NCI-H2227 treated with DMSO at 0.1 percent for 48 hours (cell line): ENCODE data around the gene ARRB1.

Source experiments
- DNase-seq: peaks from one replicate; lab custom pipeline; 2025; lab: John Stamatoyannopoulos, UW

The ARRB1 gene

DNA sequence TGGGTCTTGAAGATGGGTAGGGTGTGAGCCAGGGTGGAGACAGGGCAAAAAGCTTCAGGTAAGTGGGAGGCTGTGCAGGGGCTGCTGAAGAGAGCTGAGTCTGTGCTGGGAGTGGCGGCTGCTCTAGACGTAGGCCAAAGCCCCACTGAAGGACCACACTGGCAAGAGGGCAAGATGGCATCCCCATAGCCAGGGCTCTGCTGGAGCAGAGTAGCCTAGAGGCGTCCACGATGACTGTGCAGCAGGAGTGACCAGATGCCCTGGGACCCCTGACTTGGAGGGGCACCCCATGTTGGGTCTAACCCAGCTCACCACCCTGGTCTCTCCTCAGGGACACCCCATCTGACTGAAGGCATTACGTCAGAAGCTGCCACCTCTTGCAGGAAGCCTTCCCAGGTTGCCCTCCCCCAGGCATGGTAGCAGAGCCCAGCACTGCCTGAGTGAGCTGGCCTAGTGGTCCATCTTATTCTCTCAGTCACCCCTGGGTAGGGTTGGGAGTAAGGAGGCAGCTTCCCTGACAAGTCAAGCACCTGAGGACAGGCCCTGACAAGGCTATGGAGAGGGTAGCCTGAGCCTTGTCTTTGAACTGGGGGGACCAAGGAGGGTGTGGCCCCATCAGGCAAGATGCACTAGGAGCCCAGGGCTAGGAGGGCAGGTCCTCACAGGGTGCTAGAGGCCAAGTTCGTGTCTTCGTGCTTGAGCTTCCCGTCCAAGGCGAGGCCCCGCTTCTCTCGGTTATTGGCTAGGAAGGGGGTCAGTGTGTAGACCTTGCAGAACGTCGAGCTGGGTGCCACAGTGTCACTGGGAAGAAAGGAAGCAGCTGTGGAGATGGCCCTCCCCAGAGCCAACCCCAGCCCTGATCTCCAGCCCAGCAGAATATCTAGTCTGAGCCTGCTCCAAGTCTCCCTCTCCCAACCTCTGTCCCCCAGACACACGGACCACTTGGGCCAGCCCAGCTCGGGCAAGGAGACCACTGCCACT is 77.8 kb downstream of the ARRB1 start:
- DNase-seq, result no peak

DNA sequence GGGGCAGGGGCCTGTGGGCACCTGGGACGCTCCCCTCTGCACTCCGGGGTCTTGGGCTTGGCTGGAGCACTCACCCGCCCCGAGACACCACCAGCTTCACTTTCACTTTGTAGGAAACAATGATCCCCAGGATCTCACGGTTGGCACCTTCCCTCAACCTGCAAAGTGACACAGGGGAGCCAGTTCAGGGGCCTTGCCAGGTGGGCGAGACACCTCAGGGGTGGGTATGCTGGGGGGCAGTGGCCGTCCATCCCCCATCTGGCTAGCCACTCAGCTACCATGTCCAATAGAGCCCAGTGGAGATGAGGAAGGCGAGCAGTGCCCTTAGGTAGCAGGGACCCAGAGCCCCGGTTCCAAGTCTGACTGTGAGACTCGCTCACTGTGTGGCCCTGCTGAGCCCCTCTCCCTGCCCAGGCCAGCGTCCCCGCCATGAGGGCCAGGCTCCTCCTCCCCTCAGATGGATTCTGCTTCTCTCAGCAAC is 78.6 kb downstream of the ARRB1 start:
- DNase-seq, result no peak

DNA sequence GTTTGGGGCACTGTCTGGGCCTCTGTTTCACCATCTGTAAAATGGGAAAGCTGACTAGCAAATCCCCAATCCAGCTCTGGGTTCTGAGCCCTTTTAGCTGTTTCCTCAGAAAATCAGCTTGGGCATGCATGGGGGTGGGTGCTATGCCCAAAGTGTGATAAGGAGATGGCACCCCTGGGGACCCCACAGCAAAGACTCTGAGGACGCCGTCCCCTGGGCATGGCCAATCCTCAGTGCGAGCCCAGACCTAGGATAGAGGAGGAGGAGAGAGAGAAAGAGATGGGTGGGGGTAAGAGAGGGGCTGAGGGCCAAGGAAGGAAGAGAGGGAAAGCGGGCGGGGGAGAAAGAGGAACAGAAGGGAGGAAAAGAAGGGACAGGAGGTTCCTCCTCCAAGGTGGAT is 79.1 kb downstream of the ARRB1 start:
- DNase-seq, result no peak

DNA sequence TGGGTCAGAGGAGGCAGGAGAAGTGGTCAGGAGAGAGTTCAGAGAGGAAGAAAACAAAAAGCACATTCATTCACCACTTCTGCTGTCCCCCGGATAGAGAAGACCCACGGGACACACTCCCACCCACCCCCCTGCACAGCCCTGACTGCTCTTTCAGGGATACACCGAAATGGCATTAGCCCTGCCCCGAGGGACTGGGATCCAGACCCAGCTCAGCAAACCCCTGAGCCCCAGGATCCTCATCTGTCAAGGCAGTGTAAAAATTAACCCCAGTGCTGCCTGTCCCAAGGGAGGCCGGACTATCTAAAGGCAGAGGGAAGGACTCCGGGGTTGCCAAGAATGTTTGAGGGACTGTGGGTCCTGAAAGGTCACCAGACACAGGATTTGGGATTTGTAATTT is 79.7 kb downstream of the ARRB1 start:
- DNase-seq, result no peak

DNA sequence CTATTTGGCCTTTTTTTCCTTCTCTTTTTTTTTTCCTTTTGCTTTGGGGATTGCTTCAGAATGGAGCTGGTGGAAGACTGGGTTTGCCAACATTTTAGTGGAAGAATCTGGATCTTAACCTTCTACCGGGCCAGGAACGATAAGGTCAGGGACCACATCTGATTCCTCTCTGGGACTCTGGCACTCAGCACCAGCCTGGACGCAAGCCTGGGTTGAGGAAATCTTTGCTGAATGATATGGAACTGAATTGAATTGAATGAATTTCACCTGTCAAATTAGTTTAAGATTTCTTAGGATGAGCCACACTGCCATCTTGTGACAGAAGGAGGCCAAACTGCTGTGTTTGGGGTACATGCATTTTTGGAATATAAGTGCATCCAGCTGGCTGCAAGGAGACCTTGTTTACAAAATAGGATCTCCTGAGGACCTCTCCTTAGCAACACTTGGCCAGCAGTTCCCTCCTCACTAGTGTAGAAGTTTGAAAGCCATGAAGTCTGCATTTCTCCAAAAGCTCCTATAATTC is 80.5 kb downstream of the ARRB1 start:
- DNase-seq, result no peak

DNA sequence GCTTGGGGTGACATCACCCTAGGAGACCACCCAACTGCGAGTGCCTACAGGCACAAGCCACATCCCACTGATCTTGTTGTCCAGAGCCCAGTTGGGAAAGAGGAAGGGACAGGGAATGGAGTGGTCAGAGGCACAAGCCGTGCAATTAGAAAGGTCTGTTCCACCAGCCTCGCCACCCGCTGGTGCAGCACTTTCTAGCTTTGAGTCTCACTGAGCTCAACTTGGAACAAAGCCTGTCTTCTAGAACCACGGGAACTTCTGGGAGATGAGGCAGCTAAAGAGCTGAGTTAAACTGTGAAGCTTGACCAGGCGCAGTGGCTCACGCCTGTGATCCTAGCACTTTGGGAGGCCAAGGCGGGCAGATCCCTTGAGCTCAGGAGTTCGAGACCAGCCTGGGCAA is 81.6 kb downstream of the ARRB1 start:
- no peak for DNase-seq

DNA sequence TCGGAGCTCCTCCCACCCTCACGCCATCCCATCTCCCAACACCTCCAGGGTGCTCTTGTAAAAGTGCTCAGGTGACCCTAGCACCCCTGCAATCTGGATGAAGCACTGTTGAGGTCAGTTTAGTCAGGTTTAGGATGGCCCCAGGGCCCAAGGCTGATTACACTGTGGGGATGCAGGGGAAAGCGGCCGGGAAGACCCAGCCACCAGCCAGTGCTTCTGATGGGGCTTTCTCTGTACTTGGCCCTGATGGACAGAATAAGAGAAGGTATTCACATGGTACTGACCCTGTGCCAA is 82.1 kb downstream of the ARRB1 start:
- no peak for DNase-seq

DNA sequence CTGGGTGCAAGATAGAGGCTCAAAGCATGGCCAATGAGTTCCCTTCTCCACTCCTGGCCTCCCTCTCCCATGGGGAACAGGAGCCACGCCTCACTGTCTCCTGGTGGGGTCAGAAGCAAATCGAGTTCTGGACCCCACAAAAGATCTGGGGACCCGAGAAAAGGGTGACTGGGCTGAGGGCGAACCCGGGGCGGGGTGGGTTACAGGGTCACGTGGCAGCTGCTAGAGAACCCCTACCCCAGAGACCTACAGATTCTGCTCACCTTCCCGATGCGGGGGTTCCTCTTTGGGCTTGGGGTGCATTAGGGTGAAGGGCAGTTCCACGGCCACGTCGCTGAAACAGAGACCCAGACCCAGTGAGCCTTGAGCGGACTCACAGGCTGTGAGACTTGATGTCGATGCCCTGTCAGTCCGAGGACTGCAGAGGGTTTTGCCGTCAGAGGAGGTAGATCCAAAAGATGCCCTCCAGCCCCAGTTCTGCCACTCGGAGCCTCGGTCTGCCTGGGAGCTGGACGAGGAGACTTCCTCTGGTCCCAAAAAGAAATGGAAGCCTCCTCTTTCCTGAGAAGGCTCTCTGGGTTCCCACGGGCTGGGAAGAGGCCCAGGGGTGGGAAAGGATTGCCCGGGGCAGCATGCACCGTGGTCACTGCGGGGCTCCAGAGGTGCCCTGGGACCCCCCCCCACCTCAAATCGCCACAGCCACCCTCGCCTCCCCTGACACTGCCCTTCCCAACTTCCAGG is 82.7 kb downstream of the ARRB1 start:
- no peak for DNase-seq

DNA sequence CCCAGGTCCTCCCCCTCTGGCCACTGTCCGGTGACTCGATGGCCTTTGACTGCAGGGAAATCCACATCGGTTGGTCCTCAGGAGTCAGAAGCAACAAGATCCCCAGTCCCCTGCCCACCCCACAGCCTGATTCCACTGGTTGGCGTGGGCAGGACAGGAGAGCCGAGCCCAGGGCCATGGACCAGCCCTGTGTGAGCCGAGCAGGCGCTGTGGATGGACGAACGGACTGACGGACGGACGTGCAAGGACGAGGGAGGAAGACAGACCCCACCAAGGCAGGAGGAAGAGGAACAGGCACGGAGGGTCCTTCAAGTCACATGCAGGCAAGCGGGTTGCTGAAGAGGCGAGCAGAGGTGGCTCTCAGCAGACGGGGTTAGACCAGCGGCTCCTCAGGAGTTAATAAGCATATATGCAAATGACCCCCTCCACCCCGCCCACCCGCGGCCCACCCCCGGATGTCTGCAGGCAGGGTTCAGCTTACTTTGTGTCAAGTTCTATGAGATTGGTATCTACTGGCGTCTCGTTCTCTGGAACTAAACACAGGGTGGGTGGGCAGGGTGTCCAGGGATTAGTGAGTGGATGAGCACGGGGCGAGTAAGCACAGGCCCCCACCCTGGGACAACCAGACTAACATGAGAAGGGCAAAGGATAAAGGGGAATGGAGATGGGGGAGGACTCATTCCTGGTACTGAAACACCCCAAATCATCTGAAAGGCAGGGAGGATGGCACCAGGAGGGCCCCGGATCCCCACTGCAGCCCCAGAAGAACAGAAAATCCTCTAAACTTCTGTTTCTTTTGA is 84.1 kb downstream of the ARRB1 start:
- DNase-seq, result no peak

DNA sequence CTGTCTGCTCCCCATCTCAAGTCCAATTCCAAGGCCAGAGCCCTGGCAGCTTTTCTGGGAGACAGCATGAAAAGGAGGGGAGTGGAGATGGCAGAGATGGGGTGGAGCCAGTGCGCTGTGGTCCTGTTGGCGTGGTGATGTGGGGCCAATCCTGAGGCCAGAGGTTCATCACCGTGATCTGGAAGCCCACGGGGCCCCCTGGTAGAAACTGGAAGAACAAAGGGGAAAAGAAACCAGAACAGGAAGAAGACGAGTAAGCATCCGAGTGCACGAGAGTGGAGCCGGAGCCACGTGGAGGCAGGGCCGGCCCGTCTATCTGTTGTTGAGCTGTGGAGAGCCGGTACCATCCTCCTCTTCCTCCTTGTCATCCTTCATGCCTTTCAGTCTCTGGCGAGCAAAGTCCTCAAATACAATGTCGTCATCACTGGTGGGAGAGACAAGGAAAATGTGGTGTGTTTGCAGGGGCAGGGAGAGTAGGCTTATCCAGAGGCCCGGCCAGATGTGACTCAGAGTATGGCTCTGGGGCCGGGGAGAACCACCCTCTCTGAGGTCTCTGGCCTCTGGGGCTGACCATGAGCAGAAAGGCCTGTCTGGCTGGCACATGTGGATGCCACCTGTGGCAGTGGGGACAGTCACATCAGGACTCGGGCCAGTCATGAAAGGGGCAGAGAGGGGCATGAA is 85.5 kb downstream of the ARRB1 start:
- no peak for DNase-seq

DNA sequence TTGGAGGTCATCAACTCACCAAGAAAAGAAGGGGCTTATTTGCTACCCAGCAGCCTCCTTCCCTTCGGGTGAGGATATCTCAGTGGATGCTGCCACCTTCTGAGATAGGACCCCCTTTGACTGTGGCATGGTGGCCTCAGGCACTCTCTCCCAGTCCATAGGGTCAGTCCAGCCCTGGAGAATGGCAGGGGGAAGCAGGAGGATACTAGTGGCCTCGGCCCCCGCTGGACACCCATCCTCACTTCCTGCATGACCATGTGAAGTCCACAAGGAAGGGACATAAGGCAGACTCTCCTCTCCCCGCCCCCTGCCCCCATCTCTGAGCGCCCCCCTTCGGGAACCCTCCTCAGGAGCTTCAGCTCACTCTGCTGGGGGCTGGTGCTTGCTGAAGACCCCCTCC is 86.5 kb downstream of the ARRB1 start:
- no peak for DNase-seq

DNA sequence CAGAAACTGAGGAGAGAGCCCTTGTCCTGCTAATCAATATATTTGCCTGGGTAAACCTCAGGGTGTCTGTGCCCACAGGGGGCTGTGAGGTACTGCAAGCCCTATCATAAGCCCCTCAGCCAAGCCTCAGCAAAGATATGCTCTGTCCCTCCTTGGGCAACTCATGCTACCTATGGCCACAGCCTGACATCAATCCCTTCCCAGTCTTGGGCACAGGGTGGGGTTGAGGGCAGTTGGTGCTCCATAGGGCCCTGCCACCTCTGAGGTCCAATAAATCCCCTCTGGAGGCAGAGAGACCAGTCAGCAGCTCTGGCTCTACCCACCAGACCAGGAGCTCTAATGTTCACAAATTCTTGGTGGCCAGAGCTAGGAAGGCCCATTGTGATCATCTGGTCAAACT is 87.1 kb downstream of the ARRB1 start:
- no peak for DNase-seq

DNA sequence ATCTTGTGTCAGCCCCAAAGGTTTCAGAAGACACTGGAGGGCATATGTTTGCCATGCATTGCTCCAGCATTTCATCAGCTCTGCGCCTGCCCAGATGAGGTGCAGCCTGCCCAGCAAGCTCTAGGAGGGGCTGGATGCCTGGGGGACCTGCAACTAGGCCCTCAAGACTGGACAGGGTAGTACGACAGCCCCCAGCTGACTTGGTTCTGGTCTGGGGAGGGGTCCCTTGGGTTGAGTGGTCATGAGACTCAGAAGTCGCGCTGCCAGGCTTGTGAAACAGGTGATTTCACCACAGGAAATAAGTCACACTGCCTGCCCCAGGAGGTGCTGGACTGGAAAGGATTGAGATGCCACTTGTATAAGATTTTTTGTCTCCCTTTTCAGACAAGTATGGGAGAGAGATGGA is 87.5 kb downstream of the ARRB1 start:
- no peak for DNase-seq

DNA sequence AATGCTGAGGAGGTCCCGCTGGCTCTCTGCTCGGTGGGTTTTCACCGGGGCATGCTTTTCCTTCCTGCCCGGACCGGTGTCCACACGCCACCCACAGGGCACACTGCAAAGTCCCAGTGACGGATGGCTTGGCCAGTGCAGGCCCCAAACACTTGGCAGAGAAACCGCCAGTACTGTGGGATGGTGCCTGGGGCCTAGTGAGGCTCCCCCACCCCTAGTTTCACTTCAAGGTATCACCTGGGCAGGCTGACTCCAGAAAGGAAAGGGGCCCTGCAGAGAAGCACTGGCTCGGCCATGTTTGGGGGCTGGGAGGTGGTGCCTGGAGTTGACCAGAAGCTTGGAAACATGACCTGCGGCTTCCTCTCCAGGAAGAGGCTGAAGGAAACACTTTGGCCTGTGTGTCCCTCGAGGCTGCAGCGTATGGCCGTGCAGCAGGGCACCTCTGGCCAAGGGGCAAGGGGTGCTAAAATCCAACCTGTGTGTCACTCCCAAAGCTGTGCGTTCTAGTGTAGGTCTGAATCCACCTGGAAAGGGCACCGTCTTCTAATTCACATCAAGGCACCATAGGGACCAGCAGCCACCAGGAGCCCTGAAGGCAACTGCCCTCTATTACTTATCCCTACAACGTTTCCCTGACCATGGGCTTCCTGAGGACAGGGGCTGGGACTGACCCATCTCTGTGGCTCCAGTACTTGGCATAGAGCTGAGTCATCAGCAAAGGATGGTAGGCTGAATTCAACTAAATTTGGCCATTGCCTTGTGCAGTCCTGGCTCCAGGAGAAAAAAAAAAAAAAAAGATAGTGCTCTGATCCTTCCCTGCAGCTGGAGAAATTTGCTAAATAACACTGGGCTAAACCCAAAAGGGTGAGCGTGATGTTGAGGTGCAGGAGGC is 88.3 kb downstream of the ARRB1 start:
- no peak for DNase-seq

DNA sequence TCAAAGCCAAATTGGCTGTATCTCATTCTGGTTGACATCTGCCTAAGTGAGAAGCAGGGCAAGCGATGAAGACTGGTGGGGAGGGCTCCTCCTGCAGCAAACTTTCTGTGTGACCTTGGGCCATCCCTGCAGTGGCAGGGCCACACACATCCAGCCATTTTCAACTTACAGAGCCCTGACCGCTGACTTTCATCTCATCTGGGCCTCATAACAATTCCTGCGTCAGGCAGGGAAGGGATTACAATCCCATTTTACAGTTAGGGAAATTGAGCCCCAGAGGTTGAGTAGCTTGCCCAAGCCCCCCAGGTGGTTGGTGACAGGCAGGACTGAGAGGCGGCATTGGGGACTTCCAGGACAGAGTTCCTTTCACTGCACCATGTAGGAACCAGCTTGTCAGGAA is 89.0 kb downstream of the ARRB1 start:
- no peak for DNase-seq

DNA sequence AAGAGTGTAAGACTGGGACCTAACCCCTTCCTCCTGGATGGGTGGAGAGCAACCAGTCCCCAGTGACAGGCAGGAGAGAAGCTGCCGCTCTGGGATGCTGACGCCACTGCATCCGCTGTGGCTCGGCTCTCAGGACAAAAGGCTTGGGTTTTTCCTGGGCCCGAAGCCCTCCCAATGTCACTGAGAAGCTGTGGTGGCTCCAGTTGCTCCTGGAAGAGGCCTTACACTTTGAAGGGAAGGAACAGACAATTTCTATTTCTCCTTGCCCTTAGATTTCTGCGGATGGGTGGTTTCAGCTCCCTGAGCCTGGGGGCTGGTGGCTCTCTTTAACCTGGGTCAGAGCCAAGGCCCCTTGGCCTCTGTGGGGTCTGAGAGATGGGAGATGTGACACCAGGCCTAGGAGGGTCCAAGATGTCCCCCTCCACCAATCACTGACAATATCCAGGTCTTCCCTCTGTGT is 89.5 kb downstream of the ARRB1 start:
- DNase-seq, result no peak

DNA sequence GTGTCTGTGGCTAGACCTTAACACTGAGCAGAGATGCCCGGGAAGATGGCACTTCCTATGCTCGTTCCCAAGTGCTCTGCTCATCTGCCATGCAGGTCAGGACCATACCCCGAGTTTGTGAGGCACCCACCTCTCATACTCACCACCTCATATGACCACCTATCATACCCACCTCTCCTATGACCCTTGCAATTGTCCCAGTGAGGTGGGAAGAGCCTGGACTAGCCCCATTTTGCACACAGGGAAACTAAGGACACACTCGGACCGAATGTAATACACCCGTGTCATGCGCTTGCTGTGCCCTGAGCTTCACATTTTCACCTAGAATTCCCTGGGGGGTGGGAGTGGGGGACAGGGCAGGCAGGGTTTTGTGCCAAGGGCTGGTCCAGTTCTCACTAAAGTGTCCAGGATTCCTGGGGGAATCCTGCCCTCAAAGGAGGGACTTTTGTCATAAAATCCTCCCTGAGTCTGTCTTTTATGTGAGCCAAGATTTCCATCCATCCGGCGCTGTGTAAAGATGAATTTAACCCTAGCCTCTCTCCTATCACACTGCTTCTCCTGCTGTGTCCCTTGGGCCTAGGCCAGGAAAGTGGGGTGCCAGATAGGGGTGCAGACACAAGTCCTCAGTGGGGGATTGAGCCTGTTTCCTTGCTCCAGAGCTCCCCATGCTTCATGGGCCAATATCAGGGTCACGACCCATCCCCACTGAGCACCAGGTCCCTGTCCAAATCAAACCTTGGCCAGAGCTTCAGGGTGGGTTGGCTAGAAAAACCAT is 90.9 kb downstream of the ARRB1 start:
- no peak for DNase-seq

DNA sequence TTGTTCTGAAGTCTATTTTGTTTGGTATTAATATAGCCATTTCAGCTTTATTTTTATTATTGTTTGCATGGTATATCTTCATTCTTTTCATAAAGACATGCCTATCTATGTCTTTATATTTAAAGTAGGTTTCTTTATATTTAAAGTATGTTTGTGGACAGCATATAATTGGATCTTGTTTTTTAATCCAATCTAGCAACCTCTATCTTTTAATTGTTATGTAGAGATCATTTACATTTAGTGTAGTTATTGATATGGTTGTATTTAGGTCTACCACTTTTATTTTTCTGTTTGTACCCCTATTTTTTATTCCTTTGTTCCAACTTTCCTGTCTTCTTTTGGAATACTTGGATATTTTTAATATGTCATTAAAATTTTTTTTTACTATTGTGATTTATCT is 97.1 kb downstream of the ARRB1 start:
- DNase-seq, result no peak

DNA sequence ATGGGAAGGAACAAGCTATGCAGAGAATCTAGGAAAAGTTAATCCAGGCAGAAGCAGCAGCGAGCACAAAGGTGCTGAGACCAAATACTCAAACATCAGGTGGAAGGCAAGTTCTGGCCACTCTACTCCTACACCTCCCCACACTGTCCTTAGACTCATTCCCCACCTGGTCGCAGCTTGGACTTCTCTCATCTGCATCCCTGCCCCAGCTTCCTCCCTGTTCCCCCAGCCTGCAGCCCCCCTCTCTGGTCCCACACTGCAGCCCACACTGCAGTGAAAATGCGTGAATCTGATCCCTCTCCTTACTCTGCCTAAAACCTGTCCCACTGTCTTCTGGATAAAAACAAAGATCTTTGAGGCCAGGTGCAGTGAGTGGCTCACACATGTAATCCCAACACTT is 101.8 kb downstream of the ARRB1 start:
- DNase-seq, result no peak

DNA sequence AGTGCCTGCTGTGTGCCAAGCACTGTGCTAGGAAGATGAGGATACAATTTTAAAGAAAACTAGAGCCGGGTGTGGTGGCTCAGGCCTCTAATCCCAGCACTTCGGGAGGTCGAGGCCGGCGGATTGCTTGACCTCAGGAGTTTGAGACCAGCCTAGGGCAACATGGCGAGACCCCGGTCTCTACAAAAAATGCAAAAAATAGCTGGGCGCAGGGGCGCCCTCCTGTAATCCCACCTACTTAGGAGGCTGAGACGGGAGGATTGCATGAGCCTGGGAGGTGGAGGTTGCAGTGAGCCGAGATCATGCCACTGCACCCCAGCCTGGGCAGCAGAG is 102.6 kb downstream of the ARRB1 start:
- no peak for DNase-seq
